HG02623 (cell line): Measurements from ENCODE around the gene EDDM13.
"Not testable (repeated sequence)": the region's sequence is repeated elsewhere in the genome, so short reads cannot be mapped to it uniquely, and the experiment has no call there.

Experiments
- ATAC-seq: cut with Tn5 transposase; IDR thresholded peaks from one replicate; pipeline ENCODE4 v1.9.1; 2021; ENCODE audit warnings: moderate library complexity; ENCODE audit not compliant: unreplicated experiment

EDDM13 gene

DNA sequence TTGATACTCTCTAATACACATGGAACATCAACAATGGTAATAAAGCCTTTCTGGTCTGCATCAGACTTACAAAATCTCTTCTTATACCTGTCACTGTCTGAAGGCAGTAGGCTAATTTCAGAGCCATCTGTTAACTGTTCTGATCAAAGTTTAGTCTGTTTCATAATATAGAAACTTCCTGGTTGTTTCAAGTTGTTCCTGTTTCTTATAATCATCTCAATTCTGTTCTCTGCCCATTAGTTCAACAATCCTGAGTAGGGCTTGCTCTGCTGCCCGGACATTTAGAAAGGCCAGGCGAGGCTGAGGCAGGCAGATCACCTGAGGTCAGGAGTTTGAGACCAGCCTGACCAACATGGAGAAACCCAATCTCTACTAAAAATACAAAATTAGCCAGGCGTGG, 47.4 kb downstream of the EDDM13 start:
- ATAC-seq = no peak

DNA sequence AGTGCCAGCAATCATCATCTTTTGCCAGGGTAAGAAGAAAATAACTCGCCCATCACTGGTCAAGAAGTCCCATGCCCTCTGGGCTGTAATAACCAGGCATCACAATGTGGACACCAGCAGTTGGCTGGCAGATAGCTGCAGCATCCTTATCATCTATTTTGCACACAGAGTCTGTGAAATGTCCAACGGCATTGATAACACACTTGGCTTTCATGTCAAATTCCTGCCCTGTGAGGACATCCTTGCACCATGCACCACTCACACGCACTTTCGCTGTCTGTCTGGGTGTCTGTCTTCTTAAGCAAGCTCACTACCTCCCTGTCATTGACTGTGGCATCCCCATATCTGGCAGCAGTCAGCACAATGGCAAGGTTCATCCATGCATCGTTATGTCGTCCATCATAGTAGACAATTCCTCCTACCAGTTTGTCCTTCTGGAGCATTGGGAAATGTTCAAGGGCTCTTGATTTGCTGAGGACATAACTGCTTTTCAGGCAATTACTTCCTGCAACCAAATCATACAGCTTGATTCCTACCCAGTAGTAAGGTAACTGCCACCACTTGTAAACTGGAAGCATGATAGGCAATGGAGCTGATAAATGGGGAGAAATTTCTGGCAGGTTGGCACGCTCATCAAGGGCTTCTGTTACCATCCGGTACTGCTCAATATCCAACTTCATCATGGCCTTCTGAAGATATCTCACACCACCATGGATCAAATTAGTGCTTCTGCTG, 48.9 kb downstream of the EDDM13 start:
- ATAC-seq = no peak

DNA sequence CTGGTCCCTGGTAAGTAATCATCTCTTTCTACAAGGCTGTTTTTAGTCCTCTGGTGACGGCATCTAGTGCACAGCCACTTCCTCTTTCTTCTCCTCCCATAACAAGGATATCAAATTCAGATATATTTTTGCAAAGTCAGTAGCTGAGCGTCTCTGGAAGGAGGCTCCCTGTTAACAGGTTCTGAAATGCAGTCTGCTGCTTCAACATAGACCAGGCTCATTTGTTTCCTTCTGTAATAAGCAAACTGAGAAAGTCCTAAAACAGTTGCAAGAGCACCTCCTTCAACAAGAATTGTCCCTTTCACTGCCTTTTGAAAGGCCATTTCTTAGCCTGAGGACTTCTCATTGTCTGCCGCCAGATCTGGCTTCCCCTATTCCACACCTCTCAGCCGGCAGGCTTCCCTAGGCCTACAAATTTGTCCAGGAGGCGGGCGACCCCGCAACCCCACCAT, 49.5 kb downstream of the EDDM13 start:
- no peak for ATAC-seq

DNA sequence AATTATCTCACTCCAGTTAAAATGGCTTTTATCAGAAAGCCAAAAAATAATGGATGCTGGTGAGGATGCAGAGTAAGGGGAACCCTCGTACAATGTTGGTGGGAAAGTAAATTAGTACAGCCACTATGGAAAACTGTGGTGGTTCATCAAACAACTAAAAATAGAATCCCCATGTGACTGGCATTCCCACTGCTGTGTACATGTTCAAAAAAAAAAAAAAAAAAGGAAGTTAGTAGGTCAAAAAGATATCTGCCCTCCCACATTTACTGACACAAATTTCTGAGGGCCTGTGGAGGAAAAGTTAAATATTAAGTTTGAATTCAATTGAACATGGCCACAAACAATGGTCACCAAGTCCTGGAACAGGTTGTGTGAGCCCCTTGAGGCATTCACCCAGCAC, 51.9 kb downstream of the EDDM13 start:
- ATAC-seq = no peak

DNA sequence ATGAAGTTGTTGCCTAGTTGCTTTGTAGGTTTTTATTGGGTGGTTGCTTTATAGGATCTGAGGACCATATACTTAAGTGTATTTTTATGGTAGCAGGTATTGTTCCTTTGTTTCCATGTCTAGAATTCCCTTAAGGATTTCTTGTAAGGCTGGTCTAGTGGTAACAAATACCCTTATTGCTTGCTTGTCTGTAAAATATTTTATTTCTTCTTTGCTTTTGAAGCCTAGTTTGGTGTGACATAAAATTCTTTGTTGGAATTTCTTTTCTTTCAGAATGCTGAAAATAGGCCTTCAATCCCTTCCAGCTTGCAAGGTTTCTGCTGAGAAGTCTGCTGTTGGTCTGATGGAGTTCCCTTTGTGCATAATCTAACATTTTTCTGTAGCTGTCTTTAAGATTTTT, 60.1 kb downstream of the EDDM13 start:
- no peak for ATAC-seq

DNA sequence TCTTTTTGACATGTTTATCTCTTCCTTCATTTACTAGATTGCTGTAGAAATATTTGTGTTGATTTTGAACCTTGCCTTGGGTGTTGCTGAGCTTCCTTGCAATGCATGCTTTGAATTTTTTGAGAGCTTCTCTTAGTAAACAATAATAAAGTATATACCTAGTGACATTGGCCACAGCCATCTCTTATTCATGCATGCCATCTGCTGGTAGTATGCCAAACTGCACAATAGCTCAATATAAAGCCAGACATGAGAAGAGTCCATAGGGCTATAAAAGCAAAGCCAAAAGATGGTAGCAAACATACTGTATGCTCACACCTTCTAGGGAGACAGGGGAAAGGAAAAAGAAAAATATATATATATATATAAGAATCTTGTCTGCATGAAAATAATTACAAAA, 61.0 kb downstream of the EDDM13 start:
- no peak for ATAC-seq

DNA sequence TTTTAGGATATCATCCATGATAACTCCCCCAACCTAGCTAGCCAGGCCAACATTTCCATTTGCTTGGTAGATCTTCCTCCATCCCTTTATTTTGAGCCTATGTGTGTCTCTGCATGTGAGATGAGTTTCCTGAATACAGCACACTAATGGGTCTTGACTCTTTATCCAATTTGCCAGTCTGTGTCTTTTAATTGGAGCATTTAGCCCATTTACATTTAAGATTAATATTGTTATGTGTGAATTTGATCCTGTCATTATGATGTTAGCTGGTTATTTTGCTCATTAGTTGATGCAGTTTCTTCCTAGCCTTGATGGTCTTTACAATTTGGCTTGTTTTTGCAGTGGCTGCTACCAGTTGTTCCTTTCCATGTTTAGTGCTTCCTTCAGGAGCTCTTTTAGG, 62.8 kb downstream of the EDDM13 start:
- ATAC-seq = not testable (repeated sequence)

DNA sequence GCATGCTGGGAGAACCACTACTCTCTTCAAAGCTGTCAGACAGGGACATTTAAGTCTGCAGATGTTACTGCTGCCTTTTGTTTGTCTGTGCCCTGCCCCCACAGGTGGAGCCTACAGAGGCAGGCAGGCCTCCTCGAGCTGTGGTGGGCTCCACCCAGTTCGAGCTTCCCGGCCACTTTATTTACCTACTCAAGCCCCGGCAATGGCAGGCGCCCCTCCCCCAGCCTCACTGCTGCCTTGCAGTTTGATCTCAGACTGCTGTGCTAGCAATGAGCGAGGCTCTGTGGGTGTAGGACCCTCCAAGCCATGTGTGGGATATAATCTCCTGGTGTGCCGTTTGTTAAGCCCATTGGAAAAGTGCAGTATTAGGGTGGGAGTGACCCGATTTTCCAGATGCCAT, 64.5 kb downstream of the EDDM13 start:
- ATAC-seq = not testable (repeated sequence)

DNA sequence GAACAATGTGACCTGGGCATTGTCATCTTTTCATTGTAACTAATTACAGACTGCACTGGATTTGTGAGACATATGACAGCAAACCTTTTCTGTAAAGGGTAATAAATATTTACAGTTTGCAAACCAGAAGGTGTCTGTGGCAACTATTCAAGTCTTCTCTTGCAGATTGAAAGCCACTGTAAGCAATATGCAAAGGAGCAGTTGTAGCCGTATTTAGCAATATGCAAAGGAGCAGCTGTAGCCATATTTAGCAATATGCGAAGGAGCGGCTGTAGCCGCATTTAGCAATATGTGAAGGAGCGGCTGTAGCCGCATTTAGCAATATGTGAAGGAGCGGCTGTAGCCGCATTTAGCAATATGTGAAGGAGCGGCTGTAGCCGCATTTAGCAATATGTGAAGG, 66.5 kb downstream of the EDDM13 start:
- ATAC-seq = not testable (repeated sequence)

DNA sequence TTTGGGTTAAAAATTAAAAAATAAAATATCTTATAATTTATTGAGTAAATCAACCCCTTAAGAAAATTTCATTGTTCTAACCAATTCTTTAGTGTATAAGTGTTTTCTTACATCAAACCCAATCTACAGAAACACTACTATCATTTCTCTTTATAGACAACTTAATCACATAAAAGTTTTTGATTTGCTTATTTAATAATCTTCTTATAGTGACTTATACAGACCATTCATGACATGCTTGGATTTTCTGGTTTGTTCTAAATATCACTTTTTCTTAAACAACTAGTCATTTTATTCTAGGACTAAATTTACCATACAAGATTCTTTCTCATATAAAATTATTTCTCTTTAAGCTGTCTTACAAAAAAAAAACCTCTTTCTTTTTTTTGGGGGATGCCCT, 69.4 kb downstream of the EDDM13 start:
- ATAC-seq = no peak

DNA sequence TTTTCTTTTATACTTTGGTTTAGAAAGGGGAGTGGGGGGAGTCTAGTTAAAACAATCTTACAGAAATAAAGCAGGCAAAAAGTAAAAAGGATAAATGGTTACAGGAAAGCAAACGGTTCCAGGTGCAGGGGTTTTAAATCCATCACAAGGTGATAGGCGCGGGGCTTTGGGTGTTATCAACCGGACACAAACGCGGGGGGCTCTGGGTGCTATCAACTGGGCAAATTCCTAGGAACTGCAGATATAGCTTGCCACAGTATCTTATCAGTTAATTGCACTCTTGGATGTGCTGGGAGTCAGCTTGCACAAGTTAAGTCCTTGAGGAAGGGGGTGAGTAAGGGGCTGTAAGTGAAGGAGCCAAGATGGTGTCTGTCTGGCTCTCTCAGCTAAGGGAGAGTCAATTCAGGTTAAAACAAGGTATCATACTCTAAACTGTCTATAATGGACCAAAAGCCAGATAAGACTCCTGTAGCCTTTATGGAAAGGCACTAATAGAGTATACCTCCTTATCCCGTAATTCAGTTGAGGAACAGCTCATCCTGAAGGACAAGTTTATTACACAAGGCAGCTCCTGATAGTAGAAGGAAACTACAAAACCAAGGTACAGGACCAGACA, 74.7 kb downstream of the EDDM13 start:
- ATAC-seq = no peak

DNA sequence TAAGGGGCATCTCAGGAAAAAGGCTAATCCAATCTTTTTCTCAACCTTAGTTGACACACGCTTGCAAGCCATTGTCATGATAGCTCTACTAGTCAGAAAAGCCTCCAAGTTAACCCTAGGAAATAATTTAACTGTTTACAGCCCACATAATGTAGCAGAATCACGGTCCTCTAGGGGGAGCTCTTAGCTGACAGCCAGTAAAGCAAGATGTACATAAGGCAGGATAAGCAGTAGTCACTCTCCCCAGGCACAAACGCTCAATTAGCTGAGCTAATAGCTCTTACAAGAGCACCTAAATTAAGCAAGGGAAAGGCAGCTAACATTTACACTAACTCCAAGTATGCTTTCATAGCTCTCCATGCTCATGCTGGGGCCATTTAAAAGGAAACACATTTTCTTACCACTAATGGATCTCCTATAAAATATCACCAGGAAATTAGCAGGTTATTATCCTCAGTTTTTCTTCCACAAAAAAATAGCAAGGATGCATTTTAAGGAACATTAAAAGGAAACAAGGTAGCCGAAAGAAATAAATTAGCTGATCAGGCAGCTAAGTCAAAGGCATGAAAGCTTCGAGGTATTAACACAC, 75.8 kb downstream of the EDDM13 start:
- ATAC-seq = no peak

DNA sequence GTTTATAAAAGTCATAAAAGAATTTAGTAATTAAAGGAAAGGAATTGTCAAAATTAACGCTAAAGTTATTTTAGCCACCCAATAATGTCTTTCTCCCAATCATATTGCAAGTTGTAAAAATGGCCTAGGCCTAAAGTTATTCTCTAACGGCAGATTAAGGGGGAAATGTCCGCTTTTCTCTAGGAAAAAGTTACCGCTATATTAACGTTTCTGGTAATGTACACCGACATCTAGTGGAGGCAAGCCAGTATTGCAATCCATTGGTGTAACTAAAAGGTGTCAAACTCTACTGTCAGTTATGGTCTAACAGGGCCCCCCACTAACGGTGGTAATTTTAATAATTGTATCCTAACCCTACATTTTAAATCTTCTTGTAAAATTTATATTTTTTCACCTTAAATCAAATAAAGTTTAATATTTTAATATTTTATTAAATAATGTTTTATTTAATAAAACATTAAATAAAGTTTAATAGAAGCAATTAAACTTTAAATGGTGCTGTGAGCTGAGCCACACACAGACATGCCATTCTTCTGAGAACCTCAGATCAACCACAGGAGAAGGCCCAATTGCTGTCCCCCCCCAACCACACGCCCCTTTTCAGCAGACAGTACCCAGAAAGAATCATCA, 78.0 kb downstream of the EDDM13 start:
- no peak for ATAC-seq

DNA sequence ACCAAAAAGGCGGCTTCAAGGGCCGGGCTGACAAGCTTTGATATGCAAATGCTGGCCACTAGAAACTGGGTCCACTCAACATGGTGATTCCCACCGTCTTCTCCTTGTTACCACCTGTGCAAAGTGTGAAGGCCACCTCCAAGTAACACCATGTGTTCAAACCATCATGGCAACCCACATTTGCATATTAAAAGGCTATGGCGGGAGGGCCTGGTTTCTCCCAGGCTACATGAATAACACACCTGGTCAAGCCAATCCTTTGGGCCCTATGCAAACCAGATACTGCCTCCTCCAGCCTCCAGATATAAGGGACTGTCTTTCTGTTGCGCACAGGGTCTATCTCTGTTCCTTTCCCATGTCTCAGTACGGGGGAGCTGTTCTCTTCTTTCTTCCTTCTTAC, 78.7 kb downstream of the EDDM13 start:
- no peak for ATAC-seq

DNA sequence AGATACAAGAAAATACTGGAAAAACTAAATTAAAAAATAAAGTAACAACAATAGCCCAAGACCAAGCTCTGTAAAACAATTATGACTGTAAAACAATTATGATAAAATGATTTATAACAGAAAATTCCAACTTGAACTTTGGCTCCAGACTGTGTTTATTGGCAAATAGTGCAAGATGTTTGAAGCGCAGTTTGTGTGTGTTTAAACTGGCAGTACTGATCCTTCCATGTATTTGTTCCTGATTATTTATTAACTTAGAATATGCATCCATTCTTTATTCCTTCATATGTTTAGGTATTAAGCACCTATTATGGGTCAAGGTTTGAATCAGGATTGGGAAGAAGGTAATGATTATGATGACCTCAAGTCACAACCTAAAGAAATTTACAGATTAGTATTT, 83.0 kb downstream of the EDDM13 start:
- ATAC-seq = no peak

DNA sequence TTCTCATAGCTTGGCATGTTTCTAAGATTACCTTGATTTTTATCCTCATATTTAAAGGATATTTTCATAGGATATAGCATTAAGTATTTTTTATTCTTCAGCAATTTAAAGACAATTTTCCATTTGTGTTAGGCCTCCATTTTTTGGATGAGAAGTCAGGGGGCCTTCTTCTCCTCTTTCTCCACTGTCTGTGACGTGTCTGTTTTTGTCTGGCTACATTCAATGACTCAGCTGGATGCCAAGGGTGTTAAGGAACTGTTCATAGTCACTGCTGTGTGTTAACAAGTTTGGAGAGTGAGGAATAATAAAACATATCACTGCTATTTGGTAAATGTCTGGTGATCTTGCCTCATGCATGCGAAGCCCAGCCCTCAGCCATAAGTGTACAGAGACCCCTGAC, 84.4 kb downstream of the EDDM13 start:
- no peak for ATAC-seq
